ENCODE data around the gene UTP14A.

- TF ChIP-seq EP300 (IDR thresholded peaks at IDR 0.05; ENCODE audit: borderline replicate concordance in 1 of 2, low read depth in 1 of 2, low read length in 1 of 2) (no peak), GABPA (IDR thresholded peaks at IDR 0.05; ENCODE audit: low read depth) (no peak), CTCF (IDR thresholded peaks at IDR 0.05) (no peak), ZBTB33 (IDR thresholded peaks at IDR 0.05; ENCODE audit: borderline replicate concordance, low read depth) (no peak), RAD21 (IDR thresholded peaks at IDR 0.05; ENCODE audit: low read length) (no peak), POLR2AphosphoS5 (IDR thresholded peaks at IDR 0.05; ENCODE audit: low read depth, low read length) (no peak), FOXM1 (IDR thresholded peaks at IDR 0.05; ENCODE audit: low read depth) (no peak), ELF1 (IDR thresholded peaks at IDR 0.05) (no peak), JUND (IDR thresholded peaks at IDR 0.05) (no peak)
These were observed 34.8 kb downstream of the UTP14A start for GRCh38 chrX:129940721-129941120.
